GM19455 (cell line): Measurements from ENCODE around the gene NFATC2IP.
A peak's percentile ranks its signal among the peaks of the same experiment; 100 is the strongest.
"Not testable (repeated sequence)": the region's sequence is repeated elsewhere in the genome, so short reads cannot be mapped to it uniquely, and the experiment has no call there.

ENCODE experiments used
- ATAC-seq: cut with Tn5 transposase; IDR thresholded peaks from one replicate; pipeline ENCODE4 v1.9.1; 2021; ENCODE audit not compliant: unreplicated experiment

NFATC2IP gene

DNA sequence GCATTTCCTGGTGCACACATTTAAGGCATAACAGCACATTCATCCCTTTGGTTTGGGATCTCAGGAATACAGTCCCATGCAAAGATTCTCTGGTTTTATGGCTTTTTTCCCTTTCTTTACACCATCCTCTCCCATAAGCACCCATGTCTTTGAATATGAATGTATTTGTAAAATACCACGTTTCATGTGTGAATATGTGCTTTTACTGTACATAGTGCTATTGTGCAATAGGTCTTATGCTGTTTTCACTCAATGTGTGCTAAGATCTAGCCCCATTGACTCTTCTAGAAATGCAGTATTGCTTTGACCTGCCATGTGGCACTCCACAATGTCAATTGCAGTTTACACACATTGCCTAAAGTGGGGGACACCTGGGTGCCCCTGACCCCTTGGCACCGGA lies 13.8 kb downstream of the NFATC2IP start:
- no peak for ATAC-seq

DNA sequence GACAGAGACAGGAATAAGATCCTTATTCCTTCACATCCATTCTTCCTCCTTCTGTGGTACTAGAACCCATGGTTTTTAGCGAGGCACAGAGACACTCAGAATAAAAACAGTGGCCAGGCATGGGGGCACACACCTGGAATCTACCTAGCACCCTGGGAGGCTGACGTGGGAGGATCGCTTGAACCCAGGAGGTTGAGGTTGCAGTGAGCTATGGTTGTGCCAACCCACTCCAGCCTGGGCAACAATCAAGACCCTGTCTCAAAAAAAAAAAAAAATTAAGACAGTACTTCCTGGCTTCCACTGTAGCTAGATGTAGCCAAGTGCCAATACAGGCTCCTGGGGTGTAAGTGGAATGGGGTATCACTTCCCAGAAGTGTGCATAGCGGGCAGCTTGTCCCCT lies 16.4 kb downstream of the NFATC2IP start:
- no peak for ATAC-seq

- not testable (repeated sequence) for ATAC-seq
Observed at GRCh38 chr16:28969696-28970095, 19.0 kb downstream of the NFATC2IP start.

DNA sequence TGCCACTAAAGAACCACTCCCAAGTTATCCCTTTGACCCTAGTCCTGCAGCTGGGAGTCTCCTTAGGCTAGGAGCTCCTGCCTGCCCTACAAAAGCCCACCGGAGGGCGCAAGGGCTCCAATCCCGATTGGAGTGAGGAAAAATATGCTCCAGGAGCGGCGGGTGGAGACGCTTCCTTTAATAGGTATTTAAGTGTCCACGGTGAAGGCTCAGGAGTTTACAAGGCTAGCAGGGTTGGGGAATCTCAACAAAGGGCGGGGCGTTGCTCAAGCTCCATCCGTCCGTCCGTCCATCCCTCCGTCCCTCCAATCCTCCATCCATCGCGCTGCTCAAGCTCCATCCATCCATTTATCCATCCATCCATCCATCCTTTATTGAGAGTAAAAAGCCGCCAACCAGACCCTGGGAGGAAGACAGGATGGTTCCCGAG lies 23.3 kb downstream of the NFATC2IP start:
- ATAC-seq: no peak

- peak; percentile 89 for ATAC-seq
Observed at GRCh38 chr16:28974437-28975157, 23.9 kb downstream of the NFATC2IP start, which contains the start of gene SPNS1. Gene SPNS1 (plus strand): TSS chr16:28974778. CDS start chr16:28975152, 374 bp downstream.

GRCh38 chr16:28975158-28975599 lies 24.4 kb downstream of the NFATC2IP start:
- ATAC-seq: peak; percentile 12

GRCh38 chr16:28977703-28978662 lies 27.2 kb downstream of the NFATC2IP start:
- ATAC-seq: no peak

DNA sequence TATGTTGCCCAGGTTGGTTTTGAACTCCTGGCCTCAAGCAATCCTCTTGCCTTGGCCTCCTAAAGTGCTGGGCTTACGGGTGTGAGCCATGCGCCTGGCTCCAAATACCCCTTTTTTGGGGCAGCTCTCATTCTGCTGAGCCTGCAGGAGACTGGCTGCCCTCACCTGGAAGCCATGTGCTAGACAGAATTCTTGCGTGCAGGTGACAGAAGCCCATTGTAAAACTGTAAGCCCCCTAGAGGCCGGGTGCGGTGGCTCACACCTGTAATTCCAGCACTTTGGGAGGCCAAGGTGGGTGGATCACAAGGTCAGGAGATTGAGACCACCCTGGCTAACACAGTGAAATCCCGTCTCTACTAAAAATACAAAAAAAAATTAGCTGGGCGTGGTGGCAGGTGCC lies 29.6 kb downstream of the NFATC2IP start:
- ATAC-seq: not testable (repeated sequence)

DNA sequence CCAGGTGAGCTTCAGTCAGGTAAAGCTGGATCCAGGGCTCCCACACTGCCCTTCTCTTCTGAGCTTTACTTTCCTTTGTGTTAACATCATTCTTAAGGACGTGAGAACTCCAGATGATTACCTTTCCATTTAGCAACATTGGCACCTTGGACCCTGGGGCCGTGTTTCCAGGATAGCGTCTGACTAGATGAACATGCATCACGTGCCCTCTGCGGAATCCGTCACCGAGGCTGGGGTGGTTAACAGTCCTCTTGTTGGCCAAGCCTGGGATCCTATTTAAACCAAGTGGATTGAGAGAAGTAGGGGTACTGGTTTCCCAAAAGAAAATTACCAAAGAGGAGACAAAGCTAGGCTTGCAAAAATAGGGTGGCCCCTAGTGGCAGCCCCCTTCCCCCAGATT lies 30.2 kb downstream of the NFATC2IP start:
- no peak for ATAC-seq

DNA sequence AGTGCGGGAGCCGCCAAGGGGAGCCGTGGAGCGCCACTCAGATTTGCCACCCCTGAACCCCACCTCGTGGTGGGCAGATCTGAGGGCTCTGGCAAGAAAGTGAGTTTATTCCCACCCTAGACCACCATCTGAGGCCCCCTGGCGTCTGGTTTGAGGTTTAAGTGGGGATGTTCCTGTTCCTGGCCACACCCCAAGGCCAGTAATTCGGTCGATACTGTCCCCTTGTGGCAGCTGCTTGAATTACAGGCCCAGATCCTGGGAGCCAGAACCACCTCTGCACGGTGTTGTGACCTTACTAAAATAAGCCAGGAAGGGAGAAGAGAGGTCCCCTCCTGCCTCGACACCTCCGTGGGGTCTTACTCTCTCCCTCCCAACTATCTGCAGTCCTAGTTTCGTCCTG lies 30.8 kb downstream of the NFATC2IP start:
- ATAC-seq: no peak

GRCh38 chr16:28982418-28982817 lies 31.7 kb downstream of the NFATC2IP start:
- ATAC-seq: no peak

DNA sequence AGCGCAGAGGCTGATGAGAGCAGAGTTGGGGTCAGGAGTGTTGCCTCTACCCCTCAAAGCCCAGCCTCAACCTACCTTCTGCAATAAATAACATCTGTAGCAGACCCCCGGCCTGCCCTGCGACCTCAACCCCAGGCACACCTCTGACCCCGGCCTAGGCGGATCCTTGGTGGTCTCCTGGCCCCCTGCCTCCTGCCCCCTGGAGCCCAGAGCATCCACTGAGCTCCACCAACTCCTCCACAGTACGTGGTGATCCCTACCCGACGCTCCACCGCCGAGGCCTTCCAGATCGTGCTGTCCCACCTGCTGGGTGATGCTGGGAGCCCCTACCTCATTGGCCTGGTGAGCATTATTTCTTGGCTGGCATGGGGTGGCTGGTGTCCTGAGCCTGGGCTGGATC lies 32.2 kb downstream of the NFATC2IP start:
- no peak for ATAC-seq

DNA sequence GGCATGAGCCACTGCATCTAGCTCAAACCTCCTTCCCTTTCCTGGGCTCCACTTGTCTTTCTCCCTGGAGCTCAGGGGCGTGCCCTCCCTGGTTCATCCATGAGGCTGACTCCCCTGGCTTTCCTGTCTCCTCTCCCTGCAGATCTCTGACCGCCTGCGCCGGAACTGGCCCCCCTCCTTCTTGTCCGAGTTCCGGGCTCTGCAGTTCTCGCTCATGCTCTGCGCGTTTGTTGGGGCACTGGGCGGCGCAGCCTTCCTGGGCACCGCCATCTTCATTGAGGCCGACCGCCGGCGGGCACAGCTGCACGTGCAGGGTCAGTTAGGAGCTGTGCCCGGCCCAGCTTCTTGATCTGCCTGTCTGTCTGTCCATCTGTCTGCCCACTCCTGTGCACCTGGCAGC lies 32.9 kb downstream of the NFATC2IP start:
- no peak for ATAC-seq

- ATAC-seq: no peak
Observed at GRCh38 chr16:28984091-28984490, 33.4 kb downstream of the NFATC2IP start.

DNA sequence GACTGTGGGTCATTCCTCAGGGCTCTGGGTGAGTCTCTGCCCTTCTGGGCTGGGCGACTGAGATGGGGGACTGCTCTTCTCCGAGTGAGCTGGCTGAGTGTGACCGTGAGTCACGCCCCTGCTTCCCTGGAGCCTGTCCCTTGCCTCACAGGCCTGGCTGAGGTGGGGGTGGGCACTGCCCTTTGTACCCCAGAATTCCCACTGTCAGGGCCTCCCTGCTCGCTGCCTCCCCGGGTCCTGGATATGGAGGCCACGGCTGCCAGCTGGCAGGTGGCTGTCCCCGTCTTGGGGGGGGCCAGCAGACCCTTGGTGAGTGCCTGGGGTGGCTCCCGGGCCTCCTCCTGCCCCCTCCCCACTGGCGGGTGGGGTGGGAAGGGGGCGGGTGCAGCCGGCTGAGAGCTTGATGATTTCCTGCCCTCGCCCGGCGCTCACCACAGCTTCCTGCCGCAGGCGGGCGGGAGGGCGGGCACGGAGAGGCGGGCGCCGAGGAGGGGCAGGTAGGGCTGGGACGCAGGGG lies 33.9 kb downstream of the NFATC2IP start, which contains the start of gene LAT:
TSS of gene LAT (plus strand) at position 434 of the 517 bp plus-strand sequence. CDS start 366 bp downstream, outside the sequence.
- no peak for ATAC-seq

- ATAC-seq: no peak
Observed at GRCh38 chr16:28985211-28986041, 34.7 kb downstream of the NFATC2IP start.

DNA sequence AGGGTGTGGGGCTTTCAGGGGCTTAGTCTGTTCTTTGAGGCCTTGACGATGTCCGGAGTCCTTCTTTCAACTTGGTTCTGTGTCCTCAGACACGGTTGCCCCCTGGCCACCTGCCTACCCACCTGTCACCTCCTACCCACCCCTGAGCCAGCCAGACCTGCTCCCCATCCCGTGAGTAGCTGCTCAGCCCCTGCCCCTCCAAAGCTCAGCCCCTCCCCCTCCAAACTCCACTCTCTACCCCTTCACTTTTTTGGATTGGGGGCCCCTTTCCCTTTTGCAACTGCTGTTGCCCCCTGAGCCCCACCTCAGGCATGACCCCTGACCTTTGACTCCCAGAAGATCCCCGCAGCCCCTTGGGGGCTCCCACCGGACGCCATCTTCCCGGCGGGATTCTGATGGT lies 35.3 kb downstream of the NFATC2IP start:
- ATAC-seq: no peak

DNA sequence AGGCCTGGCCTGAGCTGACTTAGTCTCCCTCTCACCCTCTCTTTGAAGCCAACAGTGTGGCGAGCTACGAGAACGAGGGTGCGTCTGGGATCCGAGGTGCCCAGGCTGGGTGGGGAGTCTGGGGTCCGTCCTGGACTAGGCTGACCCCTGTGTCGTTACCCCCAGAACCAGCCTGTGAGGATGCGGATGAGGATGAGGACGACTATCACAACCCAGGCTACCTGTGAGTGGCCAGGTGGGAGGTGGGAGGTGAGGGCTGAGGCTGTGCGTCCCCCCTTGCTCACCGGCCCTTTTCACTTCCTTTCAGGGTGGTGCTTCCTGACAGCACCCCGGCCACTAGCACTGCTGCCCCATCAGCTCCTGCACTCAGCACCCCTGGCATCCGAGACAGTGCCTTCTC lies 35.8 kb downstream of the NFATC2IP start:
- ATAC-seq: no peak

- ATAC-seq: no peak
Observed at GRCh38 chr16:28987170-28987853, 36.6 kb downstream of the NFATC2IP start.

- ATAC-seq: no peak
Observed at GRCh38 chr16:28989363-28989762, 38.6 kb downstream of the NFATC2IP start.
